HUDEP-2 (cell line): Measurements from ENCODE around the gene EGLN1.

Experiments used
- DNase-seq, 76 experiments: peaks; one replicate each; lab custom pipeline; 2025; ENCODE audit not compliant: unreplicated experiment in 76 of 76; lab: John Stamatoyannopoulos, UW

The EGLN1 gene

DNA sequence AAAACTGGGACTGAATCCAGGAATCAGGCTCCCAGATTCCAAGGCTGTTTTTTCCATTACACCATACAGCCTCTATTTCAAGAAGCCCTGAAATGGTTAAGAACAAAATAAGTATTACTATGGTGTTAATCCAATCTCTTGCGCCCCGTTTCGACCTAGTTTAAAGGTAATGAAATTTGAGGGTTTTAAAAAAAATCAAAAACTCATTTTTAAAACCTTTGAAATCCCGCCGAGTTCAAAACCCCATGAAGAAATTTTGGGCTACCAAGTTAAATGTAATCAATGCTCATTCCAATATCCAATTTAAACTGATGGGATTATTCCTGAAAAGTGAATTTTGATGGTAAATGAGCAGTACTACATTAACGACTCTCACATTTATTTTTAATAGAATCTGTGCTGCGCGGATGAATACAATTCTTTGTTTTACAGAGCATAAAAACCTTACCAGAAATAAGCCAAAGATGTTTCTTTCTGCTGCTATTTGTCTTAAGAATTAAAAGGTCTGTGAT, 767 bp upstream of the EGLN1 start:
- DNase-seq: no peak

DNA sequence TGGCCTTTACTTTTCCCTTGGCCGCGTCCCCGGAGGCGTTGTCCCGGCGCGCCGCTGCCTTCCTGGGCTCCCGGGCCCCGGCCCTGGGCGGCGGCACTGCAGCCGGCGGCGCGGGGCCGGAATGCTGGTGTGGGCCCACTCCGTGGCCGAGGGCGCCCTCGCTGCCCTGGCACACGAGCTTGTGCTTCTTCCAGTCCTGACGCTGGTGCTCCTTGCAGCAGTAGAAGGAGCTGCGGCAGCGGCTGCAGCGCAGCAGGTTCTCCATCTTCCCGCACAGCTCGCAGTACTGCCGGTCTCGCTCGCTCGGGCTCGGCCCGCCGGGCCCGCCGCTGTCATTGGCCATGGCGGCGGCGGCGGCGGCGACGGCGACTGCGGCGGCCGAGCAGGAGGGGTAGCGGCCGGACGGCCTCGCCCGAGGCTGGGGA, 529 bp downstream of the EGLN1 start:
- DNase-seq: peak in 19 of 76 experiments; percentile 26 to 64 (median 40)

DNA sequence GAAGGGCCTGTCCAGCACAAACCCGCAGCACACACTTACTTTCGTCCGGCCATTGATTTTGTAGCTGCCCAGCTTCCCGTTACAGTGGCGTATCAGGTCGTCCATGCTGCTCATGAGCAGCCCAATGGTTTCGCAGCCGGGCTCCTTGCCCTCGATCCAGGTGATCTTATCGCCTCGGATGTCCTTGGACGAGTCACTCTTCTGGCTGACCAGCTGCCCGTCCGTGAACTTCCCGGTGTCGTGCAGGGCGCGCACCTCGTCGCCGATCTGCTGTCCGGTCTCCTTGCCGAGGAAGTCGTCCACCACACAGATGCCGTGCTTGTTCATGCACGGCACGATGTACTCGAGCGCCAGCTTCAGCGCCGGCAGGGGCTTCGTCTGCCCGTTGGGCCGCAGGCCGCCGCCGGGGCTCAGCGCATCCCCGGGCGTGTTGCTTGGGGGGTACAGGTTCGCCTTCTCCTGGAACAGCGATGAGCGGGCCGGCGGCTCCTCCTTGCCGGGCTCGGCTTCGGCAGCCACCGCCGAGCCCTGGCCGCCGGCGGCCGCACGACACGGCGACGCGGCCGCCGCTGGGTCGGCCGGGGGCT, 1.0 kb downstream of the EGLN1 start:
- peak in 39 of 76 experiments; percentile 3 to 64 (median 29) for DNase-seq

GRCh38 chr1:231420299-231420958, 1.7 kb downstream of the EGLN1 start:
- peak in 1 of 76 experiments; percentile 23 for DNase-seq

DNA sequence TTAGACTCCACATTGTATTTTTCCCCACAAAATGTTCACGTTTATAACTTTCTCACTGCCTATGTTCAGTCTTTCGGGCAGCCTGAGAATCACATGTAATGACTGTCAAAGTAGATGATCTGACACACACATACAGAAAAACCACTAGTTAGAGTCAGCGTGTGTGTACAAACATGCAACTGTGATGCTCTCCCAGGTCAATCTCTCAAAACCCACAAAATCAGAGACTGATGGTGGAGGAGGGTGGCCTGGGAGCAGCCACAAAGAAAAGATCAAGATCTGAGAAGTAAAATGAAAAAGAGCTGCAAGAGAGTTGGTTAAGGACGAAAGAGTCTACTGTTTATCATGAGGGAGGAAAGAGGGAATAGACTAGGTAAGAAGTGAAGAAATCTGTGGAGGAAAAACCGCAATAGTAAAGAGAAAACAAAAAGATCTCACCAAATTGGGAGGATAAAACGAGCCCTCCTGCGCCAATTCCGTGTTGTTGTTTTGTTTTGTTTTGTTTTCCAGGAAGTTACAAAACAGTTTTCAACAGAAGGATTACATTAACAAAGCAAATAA, 2.3 kb downstream of the EGLN1 start:
- peak in 1 of 76 experiments; percentile 4 for DNase-seq

- no peak for DNase-seq
These were observed 2.9 kb downstream of the EGLN1 start for GRCh38 chr1:231419147-231419546.

DNA sequence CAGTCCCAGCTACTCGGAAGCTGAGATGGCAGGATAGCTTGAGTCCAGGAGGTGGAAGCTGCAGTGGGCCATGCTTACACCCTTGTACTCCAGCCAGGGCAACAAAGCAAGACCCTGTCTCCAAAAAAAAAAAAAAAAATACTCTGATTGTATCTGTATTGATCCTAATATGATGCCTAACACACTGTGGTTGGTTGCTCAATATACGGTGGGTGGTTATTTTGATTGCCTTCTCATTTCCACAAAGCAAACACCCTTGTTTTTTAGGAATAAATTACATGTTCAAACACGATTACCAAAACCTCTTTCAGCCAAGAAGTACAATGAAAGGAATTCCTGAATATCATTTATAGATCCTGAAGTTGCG, 3.4 kb downstream of the EGLN1 start:
- no peak for DNase-seq

- DNase-seq: no peak
These were observed 3.9 kb downstream of the EGLN1 start for GRCh38 chr1:231418101-231418740.

GRCh38 chr1:231417513-231417912, 4.6 kb downstream of the EGLN1 start:
- DNase-seq: no peak

GRCh38 chr1:231416901-231417300, 5.2 kb downstream of the EGLN1 start:
- DNase-seq: no peak

GRCh38 chr1:231415018-231415583, 7.0 kb downstream of the EGLN1 start:
- DNase-seq: no peak

- DNase-seq: no peak
These were observed 7.6 kb downstream of the EGLN1 start for GRCh38 chr1:231414260-231415016.

DNA sequence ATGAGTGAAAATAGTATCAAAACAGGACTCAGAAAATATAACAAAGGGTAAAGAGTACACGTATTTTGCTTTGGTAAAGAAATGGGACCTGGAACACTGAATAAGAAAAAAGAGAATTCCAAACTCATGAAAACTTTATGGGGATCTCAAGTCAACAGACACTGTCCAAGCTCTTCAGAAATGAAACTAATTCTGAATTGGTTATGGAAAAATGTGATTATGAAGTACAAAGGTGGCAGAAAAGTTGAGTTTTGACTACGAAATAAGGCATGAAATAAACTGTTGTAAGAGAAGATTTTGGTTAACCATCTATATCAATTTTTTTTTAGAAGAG, 8.4 kb downstream of the EGLN1 start:
- DNase-seq: no peak

DNA sequence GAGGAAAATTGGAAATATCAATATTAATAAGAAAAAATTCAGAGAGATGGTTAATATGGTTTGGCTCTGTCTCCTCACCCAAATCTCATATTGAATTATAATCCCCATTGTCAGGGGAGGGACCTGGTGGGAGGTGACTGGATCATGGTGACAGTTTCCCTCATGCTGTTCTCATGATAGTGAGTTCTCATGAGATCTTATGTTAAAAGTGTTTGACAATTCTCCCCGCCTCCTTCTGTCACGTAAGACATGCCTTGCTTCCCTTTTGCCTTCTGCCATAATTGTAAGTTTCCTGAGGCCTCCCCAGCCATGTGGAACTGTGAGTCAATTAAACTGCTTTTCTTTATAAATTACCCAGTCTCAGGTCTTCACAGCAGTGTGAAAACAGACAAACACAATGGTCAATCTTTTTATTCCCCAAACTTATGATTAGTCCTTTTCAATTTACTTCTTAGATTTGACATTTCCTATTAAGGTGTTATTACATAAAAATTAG, 11.0 kb downstream of the EGLN1 start:
- no peak for DNase-seq

- no peak for DNase-seq
These were observed 12.0 kb downstream of the EGLN1 start for GRCh38 chr1:231410036-231410612.

DNA sequence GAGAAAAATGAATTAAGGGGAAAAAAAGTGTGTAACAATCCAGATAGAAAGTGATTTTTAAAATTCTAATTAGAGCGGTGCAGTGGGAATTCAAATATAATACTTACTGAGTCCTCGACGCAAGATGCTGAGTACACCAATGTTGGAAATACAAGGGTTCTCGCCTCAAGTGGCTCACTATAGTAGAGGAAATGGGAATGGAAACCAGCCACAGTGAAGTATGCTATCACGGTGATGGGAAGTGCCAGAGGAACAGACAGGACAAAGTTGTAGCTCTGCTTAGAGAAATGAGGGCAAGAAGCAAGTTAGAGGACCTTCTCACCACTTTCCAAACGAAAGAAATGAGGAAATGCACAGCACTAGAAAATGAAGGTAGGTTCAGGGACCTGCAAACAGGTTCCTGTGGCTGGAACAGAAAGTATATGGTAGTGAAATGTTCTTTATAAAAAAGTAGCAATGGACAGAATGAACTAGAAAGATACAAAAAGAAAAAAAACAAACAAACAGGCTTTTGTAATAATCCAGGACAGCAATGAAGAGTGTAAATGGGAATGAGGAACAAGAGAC, 13.5 kb downstream of the EGLN1 start:
- no peak for DNase-seq

DNA sequence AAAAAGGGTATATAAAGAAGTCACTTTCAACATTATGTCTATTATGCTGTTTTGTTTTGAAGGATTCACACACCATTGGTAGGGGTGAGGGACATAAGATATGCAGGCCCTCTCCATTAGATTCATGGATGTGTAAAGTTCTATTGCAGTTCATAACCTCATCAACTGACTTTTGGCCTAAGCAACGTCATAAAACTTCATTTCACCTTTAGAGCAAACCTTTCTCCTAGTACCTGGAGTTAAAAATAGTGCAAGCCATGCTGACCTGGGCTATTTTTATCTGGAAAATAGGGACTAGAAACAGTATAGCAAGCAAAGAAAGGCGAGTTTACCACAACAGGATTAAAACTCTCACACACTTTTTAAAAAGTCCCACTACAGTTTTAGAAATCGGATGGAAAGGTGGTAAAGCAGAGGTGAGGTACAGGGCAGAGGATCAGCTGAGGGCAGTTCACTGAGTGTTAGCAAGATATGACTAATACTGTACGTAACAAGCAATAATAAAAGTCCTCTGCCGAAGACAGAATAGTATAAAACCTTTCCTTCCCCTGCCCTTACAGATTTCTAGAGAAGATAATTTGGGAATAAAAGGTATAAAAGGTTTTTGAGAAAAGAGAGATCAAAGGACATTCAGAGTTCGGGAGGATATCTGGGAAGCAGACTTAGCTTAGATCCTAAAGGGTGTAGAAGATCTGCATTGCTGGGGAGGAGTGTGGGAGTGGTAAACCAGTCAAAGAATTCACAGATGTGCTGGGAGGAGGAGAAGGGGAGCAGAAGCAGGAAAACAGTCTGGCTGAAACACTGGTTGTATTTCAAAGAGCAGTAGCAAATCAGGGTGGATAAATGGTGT, 14.3 kb downstream of the EGLN1 start:
- no peak for DNase-seq

DNA sequence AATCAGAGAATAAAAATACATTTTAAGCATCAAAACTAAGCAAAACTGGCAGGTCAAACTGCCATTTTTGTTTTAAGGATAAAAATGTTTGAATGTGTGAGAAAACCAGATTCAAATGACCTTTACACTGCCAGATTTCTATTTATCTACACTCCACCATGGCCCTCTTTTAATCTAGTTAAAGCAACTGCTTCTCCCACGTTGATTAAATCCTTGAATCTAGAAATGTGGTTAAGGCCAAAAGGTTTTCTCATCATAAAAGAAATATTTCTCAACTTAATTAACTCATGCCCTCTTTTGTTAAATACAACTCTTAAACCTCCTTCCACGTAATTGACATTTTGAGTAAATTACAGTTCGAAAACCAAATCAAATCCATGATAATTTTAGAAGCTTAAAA, 15.0 kb downstream of the EGLN1 start:
- DNase-seq: no peak

DNA sequence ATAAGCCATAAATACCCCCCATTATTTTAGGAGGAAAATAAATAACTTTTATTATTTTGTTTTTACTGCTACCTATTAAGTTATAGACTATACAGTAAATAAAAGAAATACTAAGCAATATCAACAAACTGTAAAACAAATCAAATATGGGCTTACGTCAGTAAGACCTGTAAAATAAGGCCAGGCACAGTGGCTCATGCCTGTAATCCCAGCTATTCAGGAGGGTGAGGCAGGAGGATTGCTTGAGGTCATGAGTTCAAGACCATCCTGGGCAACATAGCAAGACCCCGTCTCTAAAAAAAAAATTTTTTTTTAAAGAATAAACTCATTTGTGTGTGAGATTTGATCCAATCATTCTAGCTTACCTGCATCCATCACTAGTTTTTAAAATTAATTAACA, 17.8 kb downstream of the EGLN1 start:
- DNase-seq: no peak
